Measurements from ENCODE around the gene ARHGEF4.

Gene ARHGEF4

GRCh38 chr2:130819608-130820278 lies 17.0 kb upstream of the ARHGEF4 start:
- no peak for DNase-seq (ENCODE audit: low read depth in 2 of 2)

GRCh38 chr2:130820279-130820861 lies 16.3 kb upstream of the ARHGEF4 start:
- no peak for DNase-seq (ENCODE audit: low read depth in 2 of 2)

DNA sequence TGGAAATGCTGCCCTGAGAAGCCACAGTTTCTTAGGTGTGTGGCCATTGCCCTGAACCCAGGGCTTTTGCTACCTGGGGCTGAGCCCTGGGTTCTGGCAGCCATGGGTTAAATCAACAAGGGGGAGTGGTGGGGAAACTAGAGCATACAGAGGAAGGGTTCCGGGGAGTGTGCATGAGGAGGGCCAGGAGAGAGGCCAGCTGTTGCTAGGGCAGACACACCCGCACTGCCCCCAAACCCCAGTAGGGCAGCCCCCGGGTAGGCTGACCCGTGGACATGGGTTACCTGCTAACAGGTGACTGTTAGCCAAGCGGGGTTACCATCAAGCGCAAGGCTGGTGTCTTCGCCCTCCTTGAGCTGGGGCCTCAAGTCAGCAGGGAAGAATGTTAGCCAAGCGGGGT lies 14.8 kb upstream of the ARHGEF4 start:
- DNase-seq (ENCODE audit: low read depth in 2 of 2): no peak

GRCh38 chr2:130822766-130823165 lies 13.9 kb upstream of the ARHGEF4 start:
- no peak for DNase-seq (ENCODE audit: low read depth in 2 of 2)

DNA sequence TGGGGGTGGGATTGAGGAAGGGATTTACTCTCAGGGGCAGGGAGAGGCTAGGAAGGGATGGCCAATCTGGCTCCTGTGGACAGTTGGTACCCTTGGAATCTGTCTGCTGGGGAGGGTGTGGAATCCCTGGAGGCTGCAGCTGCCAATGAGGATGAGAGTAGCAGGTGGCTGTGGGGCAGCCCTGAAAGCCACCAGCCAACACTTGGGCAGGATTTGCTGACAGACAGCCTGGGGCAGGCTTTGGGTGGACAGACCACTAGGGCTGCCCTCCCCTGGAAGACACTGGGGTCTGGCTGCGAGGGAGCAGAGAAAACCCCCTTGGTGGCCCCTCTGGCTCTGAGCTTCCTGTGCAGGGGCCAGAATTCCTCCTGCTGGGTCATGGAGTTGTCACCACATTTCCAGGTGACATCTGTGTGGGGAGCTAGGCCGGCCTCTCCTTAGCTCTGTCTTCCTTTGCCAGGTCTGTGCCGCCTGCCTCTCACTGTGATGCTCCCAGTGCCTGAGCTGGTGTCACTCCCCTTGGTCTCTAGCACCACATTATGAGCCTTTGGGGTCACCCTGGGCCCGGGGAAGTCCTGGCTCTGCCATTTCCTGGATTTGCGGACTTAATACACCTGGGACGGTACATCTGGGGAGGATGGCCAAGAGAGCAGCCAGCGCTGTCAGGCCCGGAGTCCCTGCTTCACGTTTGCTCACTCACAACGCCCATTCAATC lies 13.4 kb upstream of the ARHGEF4 start:
- DNase-seq (ENCODE audit: low read depth in 2 of 2): no peak

- DNase-seq (ENCODE audit: low read depth in 2 of 2): peak in 1 of 2 donors; percentile 14
Measured at GRCh38 chr2:130823886-130824491, 12.7 kb upstream of the ARHGEF4 start.

DNA sequence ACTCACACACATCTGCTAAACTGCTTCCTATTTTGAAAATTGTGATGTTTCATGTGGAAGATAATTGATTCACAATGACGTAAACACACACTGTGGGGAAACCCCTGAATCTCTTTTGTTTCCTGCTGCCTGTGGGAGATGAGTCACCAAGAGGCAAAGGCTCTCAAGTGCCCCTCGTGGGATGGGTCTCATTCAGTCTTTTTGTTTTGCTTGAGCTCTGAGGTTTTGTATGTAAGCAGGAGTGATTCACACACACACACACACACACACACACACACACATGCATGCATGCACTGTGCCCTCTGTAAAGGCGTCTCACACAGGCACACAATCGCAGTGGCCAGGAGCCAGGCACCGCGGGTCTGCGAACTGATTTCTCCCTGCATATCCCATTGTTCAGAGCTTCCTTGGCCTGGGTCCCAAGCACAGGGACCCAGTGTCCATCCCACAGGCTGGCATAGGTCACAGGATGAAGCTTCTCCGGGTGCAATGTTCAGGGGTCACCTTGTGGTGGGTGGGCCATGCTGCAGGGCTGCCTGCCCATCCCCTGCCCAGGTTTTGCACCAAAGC lies 12.1 kb upstream of the ARHGEF4 start:
- DNase-seq (ENCODE audit: low read depth in 2 of 2): peak; percentile 41 to 65

GRCh38 chr2:130825231-130825965 lies 11.3 kb upstream of the ARHGEF4 start:
- no peak for DNase-seq (ENCODE audit: low read depth in 2 of 2)

DNA sequence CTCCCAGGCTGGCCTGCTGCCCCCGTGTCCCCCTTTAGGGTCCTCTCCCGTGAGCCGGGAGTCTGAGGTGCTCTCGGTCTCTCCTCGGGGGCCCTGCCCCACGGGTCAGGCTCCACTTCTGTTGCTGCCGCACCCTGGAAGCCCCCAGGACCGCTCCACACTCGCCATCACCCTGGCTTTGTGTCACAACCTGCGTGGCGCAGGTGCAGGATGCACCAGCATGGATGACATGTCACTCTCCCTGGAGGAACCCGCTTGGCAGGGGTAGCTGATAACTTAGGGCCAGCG lies 10.8 kb upstream of the ARHGEF4 start:
- no peak for DNase-seq (ENCODE audit: low read depth in 2 of 2)

GRCh38 chr2:130826419-130826818 lies 10.3 kb upstream of the ARHGEF4 start:
- no peak for DNase-seq (ENCODE audit: low read depth in 2 of 2)

GRCh38 chr2:130826821-130827501 lies 9.8 kb upstream of the ARHGEF4 start:
- DNase-seq (ENCODE audit: low read depth in 2 of 2): no peak

GRCh38 chr2:130827502-130828251 lies 9.0 kb upstream of the ARHGEF4 start:
- DNase-seq (ENCODE audit: low read depth in 2 of 2): no peak

GRCh38 chr2:130828461-130828860 lies 8.3 kb upstream of the ARHGEF4 start:
- DNase-seq (ENCODE audit: low read depth in 2 of 2): no peak

DNA sequence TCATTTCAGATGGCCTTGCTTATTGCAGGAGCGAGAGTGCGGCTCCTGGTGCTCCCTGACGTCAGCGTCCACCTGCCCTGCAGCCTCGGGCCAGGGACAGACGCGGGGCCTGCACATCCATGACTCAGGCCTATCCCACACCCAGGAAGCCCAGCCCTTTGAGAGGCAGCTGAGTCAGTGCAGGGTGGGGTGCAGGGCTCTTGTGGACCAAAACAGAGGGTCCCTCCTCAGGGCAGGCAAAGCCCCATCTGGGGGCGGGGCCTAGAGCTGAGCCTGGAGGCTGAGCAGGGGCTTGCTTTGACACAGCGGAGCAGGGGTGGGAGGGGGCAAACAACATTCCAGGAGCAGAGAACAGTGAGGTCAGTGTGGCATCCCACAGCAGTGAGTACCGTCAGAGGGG lies 7.7 kb upstream of the ARHGEF4 start:
- DNase-seq (ENCODE audit: low read depth in 2 of 2): no peak

DNA sequence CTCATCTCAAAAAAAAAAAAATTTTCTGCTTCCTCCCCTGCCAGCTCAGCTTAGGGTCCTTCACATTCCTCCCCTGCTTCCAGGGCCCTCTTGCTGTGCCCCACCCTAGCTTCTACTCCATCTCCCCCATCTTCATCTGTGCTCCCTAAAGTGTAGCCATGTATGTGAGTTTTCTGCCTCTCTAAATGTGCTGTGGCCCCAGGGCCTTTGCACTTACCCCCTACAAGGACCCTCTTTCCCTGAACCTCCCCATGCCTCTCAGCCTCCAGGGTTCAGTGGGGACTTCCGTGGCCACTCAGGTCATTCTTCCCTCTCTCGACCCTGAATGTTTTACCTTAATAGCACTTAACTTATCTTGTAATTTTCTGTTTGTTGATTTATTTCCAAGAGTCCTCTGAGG lies 6.2 kb upstream of the ARHGEF4 start:
- no peak for DNase-seq (ENCODE audit: low read depth in 2 of 2)

DNA sequence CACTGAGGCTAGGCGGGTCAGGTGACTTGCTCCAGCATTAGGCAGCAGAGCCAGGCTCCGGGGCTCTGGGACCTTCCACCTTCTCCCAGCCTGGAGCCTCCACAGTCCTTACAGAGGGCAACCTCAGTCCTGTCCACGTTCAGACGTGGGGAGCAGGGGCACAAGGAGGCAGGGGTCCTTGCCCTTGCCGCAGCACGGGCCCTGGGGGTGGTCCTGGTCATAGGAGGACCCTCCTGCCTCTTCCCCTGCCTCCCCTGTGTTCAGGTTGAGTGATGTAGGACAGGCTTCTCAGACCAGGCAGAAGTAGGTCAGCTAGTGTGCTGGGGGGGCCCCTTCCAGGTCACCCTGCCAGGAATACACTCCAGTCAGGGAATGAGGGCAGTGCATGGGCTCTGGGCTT lies 5.4 kb upstream of the ARHGEF4 start:
- no peak for DNase-seq (ENCODE audit: low read depth in 2 of 2)

GRCh38 chr2:130832296-130832940 lies 4.3 kb upstream of the ARHGEF4 start:
- DNase-seq (ENCODE audit: low read depth in 2 of 2): no peak

DNA sequence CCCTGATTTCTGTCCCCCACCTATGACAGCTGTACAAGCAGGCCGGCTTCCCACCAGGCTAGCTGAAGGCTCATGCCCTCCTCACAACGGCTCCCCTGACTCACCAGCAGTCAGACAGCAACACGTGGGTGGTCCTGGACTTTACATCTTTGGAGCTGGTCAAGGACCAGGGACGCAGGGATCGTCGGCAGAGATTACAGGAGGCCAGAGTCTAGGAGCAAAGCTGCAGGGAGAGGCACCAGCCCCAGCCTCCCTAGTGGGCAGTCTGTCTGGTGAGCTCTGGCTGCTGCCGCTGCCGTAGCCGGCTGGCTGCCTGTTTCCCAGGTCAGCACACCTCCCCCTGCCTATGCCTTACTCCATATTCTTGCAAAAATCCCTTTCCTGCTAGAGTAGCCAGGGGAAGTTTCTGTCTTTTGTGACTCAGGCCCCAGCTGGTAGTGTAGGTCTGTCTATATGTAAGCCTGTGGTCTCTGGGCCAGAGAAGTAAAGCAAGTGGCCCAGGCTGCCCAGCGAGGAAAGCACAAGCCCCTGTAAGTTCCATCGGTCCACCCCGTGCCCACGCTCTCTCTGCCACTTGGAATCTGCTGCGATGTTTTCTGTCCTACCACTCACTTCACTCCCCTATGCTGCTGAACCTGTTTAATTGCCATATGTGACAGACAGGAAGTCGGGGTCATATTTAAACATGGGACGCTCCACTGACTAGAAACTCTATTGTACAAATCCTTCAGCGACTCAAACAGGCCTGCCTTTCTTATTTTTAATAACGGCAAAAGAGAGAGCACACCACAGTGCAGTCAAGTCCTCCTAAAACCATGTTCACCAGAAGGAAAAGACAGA lies 2.4 kb upstream of the ARHGEF4 start:
- no peak for DNase-seq (ENCODE audit: low read depth in 2 of 2)
